ENCODE measurements around the gene DPEP3.

The DPEP3 gene

DNA sequence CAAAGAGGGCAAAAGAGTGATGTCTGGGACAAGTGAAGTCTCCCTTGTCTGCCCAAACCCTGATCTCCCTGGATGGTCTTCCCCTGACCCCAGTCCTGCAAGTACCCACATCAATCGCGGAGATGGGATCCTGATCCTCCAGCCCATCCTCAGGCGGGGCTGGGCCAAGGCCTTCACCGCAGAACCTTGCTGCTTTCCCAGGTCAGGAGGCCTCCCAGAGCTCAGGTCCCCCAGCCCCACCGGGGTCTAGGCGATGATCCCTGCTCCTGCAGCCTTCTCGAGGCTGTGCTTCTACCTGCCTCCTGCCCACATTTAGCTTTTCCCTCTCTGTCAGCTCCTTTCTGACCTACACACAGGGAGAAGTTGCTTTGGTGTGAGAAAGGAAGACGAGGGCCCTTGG, 18.2 kb downstream of the DPEP3 start:
- H3K4me1 ChIP-seq (ENCODE audit: insufficient read depth, low read length, severe bottlenecking): peaks cover 16% of the 10 kb centered on the region
- TF ChIP-seq EZH2 (IDR thresholded peaks at IDR 0.05; ENCODE audit: borderline replicate concordance, low read length): no peak
- TF ChIP-seq, protein P1, sequence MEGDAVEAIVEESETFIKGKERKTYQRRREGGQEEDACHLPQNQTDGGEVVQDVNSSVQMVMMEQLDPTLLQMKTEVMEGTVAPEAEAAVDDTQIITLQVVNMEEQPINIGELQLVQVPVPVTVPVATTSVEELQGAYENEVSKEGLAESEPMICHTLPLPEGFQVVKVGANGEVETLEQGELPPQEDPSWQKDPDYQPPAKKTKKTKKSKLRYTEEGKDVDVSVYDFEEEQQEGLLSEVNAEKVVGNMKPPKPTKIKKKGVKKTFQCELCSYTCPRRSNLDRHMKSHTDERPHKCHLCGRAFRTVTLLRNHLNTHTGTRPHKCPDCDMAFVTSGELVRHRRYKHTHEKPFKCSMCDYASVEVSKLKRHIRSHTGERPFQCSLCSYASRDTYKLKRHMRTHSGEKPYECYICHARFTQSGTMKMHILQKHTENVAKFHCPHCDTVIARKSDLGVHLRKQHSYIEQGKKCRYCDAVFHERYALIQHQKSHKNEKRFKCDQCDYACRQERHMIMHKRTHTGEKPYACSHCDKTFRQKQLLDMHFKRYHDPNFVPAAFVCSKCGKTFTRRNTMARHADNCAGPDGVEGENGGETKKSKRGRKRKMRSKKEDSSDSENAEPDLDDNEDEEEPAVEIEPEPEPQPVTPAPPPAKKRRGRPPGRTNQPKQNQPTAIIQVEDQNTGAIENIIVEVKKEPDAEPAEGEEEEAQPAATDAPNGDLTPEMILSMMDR (IDR thresholded peaks at IDR 0.05; ENCODE audit: low read length): no peak
- H3F3A ChIP-seq (ENCODE audit: insufficient read depth, low read length): no peaks in the 10 kb centered on the region
- H3K36me3 ChIP-seq (ENCODE audit: insufficient read depth, low read length): 0 out of 2 replicates have a peak, but pooled peaks cover 5% of the 10 kb centered on the region
- no peaks in the 10 kb centered on the region for H4K20me1 ChIP-seq (ENCODE audit: insufficient read depth, low read length)
- no peaks in the 10 kb centered on the region for H3K79me2 ChIP-seq (ENCODE audit: insufficient read depth, low read length)
- H3K27ac ChIP-seq (ENCODE audit: low read depth, low read length, poor library complexity, severe bottlenecking): no peak overlapping the region
- H3K27me3 ChIP-seq (ENCODE audit: insufficient read depth, low read length): no peaks in the 10 kb centered on the region
- H3K9me3 ChIP-seq (ENCODE audit: low read length): no peaks in the 10 kb centered on the region
- H3K4me3 ChIP-seq (ENCODE audit: low read depth, low read length, poor library complexity, severe bottlenecking): no peak overlapping the region
- no peak overlapping the region for H3K9ac ChIP-seq (ENCODE audit: low read length)
- H3K4me2 ChIP-seq (ENCODE audit: low read length): no peak overlapping the region
- no peak overlapping the region for H2AFZ ChIP-seq (ENCODE audit: low read length)
- no peaks in the 10 kb centered on the region for H3K9me2 ChIP-seq (ENCODE audit: low read depth, low read length)

DNA sequence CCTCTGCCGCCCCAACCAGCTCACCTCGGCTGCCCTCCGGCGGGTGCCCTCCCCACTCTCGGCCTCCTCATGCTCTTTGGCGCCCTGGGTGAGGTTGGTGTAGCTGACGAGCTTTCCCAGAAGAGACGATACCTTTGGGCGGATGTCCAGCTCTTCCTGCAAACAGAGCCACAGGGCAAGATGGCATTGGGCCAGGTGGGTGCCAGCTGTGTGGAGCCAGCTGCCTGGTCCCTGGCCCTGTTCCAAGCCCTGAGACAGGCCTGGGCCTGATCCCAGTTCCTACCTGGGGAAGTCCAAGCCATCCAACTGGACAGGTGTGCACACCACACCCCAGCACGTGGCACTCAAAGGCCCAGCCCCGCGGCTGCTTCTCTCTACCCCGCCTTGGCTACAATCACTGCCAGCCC, 18.7 kb downstream of the DPEP3 start:
- Histone ChIP-seq H3K9me3 (ENCODE audit: low read length) (no peaks in the 10 kb centered on the region), H3K36me3 (ENCODE audit: insufficient read depth, low read length) (0 out of 2 replicates have a peak, but pooled peaks cover 5% of the 10 kb centered on the region), H3K4me1 (ENCODE audit: insufficient read depth, low read length, severe bottlenecking) (peaks cover 10% of the 10 kb centered on the region), H3F3A (ENCODE audit: insufficient read depth, low read length) (no peaks in the 10 kb centered on the region), H3K4me2 (ENCODE audit: low read length) (no peak overlapping the region), H3K9me2 (ENCODE audit: low read depth, low read length) (no peaks in the 10 kb centered on the region), H3K4me3 (ENCODE audit: low read depth, low read length, poor library complexity, severe bottlenecking) (no peak overlapping the region), H4K20me1 (ENCODE audit: insufficient read depth, low read length) (no peaks in the 10 kb centered on the region), H3K9ac (ENCODE audit: low read length) (no peak overlapping the region), H2AFZ (ENCODE audit: low read length) (no peak overlapping the region), H3K79me2 (ENCODE audit: insufficient read depth, low read length) (no peaks in the 10 kb centered on the region), H3K27ac (ENCODE audit: low read depth, low read length, poor library complexity, severe bottlenecking) (no peak overlapping the region), H3K27me3 (ENCODE audit: insufficient read depth, low read length) (no peaks in the 10 kb centered on the region)
- TF ChIP-seq, protein P1 (IDR thresholded peaks at IDR 0.05; ENCODE audit: low read length): no peak
- TF ChIP-seq EZH2 (IDR thresholded peaks at IDR 0.05; ENCODE audit: borderline replicate concordance, low read length): no peak

DNA sequence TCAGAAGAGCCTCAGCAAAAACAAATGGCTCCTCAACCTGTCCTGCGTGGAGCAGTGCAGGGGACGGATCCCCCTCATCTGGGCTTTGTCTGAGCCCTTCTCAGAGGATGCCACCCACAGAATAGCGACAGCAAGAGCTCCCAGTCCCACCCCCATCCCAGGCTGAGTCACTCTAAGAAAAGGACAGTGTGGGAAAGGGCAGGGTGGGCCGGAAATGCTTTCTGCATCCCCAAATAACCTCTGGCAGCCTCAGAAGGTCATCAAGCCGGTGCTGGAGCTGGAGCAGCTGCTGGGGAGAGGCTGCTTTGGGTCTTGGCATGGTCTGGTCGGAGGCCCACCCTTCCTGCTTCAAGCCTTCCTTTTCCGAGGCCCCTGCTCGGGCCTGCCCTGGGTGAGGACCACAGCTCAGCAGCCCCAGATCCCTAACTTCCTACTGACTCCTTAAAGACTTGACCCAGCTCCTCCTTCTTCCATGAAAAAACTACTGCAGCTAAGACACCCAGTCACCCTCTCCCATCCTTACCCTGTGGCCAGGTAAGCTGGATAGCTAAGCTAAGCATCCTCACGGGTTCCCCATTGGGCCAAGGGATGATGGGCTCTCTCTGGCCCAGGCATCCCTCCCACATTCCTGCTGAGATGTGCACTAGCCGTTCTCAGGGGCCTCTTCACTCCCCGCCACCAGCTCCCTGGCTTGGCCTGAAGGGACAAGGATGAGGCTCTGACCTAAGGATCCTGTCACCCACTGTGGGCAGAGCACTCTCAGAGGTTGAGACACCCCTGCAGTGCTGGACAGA, 20.6 kb downstream of the DPEP3 start:
- no peaks in the 10 kb centered on the region for H3K79me2 ChIP-seq (ENCODE audit: insufficient read depth, low read length)
- H4K20me1 ChIP-seq (ENCODE audit: insufficient read depth, low read length): no peaks in the 10 kb centered on the region
- no peaks in the 10 kb centered on the region for H3K4me1 ChIP-seq (ENCODE audit: insufficient read depth, low read length, severe bottlenecking)
- TF ChIP-seq, protein P1 (IDR thresholded peaks at IDR 0.05; ENCODE audit: low read length): no peak
- H3K27me3 ChIP-seq (ENCODE audit: insufficient read depth, low read length): no peaks in the 10 kb centered on the region
- H3K9me2 ChIP-seq (ENCODE audit: low read depth, low read length): no peaks in the 10 kb centered on the region
- no peak overlapping the region for H3K9ac ChIP-seq (ENCODE audit: low read length)
- H3F3A ChIP-seq (ENCODE audit: insufficient read depth, low read length): no peaks in the 10 kb centered on the region
- H3K9me3 ChIP-seq (ENCODE audit: low read length): no peaks in the 10 kb centered on the region
- H3K36me3 ChIP-seq (ENCODE audit: insufficient read depth, low read length): 0 out of 2 replicates have a peak, but pooled peaks cover 5% of the 10 kb centered on the region
- H3K27ac ChIP-seq (ENCODE audit: low read depth, low read length, poor library complexity, severe bottlenecking): no peak overlapping the region
- no peak overlapping the region for H2AFZ ChIP-seq (ENCODE audit: low read length)
- no peak overlapping the region for H3K4me2 ChIP-seq (ENCODE audit: low read length)
- H3K4me3 ChIP-seq (ENCODE audit: low read depth, low read length, poor library complexity, severe bottlenecking): no peak overlapping the region

Data from OCI-LY1 (cell line).